HuH-7.5 (cell line): ENCODE data around the gene POLR3GL.
A peak's percentile ranks its signal among the peaks of the same experiment; 100 is the strongest.

Source experiments
- DNase-seq: peaks from one replicate; pipeline ENCODE4 v3.0.0; 2011; ENCODE audit warnings: low spot score

The POLR3GL gene

DNA sequence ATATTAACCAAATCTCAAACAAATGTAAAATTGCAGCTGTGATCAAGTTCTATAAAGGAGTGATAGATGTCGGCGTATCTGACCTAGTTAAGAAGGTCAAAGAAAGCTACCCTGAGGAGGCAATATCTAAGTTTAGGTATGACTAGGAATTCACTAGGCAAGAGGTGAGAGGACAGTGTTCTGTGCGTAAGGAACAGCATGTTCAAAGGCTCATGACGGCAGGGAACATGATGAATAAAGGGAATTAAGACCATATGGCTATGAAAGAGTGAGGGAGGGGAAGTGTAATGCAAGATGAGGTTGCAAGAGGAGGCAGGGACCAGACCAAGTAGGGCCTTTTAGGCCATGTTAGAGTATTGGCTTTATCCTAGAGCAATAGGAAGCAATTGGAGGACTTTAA is 15.3 kb upstream of the POLR3GL start:
- DNase-seq, result no peak

- no peak for DNase-seq
Observed at GRCh38 chr1:145951526-145951925, 13.0 kb upstream of the POLR3GL start.

DNA sequence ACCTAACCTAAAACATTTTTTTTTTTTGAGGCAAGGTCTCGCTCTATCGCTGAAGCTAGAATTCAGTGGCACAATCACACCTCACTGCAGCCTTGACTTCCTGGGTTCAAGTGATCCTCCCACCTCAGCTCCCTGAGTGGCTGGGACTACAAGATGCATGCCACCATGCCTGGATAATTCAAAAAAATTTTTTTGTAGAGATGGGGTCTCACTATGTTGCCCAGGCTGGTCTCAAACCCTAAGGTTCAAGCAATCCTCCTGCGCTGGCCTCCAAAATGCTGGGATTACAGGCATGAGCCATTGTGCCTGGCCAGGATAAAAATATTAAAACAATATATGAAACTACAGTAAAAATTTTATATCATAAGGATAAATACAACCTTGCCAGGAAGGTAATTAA is 11.6 kb upstream of the POLR3GL start:
- no peak for DNase-seq

DNA sequence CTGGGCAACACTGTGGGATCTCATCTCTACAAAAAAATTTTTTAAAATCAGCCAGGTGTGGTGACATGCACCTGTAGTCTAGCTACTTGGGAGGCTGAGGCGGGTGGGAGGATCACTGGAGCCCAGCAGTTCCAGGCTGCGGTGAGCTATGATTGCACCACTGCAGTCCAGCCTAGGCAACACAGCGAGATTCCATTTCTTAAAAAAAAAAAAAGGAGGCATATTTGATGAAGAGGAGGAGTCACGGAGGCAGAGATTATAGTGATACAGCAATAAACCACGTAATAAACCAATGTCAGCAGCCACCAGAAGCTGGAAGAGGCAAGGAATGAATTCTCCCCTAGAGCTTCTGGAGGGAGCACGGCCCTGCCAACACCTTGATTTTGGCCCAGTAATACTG is 10.6 kb upstream of the POLR3GL start:
- DNase-seq, result no peak

DNA sequence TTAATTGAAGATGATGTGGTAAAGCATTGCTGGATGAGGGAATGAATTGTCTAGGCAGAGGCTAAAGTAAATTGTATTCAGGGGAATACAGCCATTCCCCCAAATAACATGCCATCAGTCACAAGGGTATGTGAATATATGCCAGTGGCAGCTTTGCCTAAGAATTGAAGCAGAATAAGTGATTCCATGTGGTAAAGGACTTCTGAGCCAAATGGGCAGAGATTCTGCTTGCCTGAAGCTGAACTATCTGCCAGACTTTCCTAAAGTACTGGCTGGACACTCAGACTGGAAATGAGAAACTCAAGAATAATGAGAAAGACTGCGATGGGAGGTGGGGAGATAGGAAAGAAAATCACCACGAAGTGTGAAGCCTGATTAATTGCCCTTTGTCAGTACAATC is 9.1 kb upstream of the POLR3GL start:
- no peak for DNase-seq

DNA sequence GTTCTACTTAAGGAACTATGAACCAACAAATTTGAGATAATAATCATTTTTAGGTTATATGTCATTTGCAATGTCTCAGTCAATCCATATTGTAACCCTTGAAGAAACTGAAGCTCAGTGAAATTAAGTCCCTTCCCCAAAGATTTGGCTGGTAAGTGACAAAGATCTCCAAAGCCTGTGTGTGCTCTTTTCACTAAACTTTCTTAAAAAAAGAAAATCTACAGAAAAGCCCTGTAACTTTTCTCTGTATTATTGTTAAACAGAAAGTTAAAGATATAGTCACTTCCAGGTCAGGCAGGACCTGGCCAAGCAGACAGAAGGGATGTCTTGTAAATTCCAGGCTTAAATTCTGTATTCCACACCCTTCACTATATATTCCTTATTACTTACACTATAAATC is 8.1 kb upstream of the POLR3GL start:
- no peak for DNase-seq

DNA sequence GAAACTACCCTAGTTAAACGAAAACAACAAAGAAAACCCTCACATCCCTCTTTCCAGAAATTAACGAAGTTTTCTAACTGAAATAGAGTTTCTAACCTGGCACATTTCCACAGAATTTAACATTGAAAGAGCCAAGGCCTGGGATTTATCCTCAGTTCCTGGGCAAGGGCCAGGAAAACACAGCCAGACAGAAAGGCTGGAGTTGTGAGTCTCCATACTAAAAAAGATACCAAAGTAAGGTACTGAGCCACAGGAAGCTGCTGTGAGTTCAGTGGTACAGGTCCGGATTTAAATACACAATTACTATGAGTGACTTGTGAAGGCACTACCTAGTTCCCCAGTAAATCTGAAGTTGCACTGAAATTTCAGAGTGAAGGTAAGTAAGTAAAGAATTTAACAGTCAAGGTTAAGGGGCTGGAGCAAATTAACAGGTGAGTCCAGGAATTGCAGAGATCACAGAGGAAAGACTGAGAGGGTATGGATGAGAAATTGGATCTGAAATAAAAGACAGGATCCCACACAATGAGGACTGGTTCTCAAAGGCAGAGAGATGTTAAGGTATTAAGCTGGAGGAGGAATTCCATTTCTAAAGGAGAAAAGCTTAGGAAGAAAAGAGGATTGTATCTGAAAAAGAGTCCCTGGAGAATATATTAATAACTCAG is 7.6 kb upstream of the POLR3GL start:
- DNase-seq, result no peak

- DNase-seq, result peak; percentile 98
Observed at GRCh38 chr1:145957443-145958319, 6.8 kb upstream of the POLR3GL start, which contains the start of gene LIX1L. TSS of gene LIX1L (minus strand) at chr1:145958017. CDS start at chr1:145957927, 90 bp downstream.

GRCh38 chr1:145958734-145959133 is 5.8 kb upstream of the POLR3GL start:
- DNase-seq, result no peak

DNA sequence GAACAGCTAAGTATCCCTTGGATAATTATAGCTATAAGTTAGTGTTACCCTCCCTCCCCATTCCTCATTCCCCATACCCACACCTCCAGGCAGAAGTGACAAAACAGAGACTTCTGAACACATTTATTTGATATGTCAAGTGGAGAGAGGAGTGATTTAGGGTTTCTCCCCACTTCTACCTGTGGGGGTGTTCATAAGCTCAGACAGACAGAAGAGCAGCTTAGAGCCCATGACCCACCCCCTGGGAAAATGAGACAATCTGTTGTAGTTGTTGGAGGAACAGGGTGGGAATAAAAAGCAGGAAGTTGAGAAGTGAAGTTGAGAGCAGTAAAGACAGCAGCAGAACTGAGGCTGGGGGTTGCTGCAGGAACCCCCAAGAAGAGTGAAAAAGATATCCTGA is 5.2 kb upstream of the POLR3GL start:
- no peak for DNase-seq

GRCh38 chr1:145959957-145960467 is 4.5 kb upstream of the POLR3GL start:
- DNase-seq, result no peak

DNA sequence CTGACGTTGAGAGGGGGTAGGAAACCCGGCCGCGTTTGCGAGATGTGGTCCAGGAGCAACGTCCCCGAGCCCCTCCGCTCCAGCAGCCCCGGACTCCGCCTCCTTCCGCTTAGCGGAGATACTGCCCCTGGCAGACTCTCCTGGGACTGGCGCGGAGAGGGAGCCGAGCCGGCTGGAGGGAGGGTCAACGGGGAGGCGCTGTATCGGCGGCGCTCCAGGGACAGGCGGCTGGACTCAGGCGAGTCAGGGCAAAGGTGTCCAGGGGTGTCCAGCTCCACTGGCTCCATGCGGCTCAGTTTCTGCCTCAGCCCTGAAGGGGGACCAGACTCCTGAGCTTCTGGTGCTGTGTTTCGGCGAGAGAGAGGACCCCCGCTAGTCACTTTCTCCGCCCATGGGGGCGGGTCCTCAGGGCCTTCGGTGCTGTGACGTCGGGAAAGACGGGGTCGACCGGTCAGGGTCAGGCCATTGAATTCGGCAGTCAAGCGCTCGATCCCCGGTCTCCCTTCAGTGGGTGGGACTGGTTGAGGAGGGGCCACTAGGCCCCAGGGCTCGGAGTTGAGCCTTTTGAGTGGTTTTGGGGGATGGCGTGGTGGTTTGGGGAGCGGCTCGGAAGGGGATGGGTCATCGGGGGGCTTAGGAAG is 3.9 kb upstream of the POLR3GL start:
- peak; percentile 89 for DNase-seq

GRCh38 chr1:145961109-145961424 is 3.4 kb upstream of the POLR3GL start:
- no peak for DNase-seq

DNA sequence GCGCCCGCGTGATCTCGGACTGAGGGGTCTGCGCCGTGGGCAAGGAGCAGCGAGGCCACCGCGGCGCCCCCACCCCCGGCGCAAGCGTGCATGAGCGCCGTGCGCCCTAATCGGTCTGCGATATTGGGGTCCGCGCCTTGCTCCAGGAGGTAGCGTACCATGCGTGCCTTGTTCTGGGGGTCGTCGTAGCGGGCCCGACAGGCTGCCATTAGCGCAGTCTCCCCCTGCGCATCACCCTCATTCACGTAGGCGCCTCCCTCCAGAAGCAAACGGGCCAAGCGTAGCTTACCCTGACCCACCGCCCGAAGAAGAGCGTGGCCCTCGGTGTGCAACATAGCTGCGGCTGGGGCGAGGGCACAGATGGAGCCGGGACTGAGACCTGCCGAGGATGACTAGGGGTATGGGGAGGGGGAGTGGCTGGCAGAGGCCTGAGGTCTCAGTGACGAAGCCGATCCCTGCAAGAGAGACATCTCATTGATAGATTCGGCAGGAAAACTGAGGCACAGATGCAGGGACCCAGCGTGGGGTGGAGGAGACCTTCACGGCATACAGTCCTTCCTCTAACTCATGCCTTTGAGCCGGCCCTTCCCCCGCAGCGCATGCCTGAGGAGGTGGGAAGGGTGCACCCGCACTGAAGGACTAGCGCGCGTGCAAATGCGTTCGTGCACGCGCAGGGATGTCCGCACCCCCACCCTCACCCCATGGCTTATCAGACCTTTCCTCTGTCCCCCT is 2.9 kb upstream of the POLR3GL start:
- peak; percentile 51 for DNase-seq

DNA sequence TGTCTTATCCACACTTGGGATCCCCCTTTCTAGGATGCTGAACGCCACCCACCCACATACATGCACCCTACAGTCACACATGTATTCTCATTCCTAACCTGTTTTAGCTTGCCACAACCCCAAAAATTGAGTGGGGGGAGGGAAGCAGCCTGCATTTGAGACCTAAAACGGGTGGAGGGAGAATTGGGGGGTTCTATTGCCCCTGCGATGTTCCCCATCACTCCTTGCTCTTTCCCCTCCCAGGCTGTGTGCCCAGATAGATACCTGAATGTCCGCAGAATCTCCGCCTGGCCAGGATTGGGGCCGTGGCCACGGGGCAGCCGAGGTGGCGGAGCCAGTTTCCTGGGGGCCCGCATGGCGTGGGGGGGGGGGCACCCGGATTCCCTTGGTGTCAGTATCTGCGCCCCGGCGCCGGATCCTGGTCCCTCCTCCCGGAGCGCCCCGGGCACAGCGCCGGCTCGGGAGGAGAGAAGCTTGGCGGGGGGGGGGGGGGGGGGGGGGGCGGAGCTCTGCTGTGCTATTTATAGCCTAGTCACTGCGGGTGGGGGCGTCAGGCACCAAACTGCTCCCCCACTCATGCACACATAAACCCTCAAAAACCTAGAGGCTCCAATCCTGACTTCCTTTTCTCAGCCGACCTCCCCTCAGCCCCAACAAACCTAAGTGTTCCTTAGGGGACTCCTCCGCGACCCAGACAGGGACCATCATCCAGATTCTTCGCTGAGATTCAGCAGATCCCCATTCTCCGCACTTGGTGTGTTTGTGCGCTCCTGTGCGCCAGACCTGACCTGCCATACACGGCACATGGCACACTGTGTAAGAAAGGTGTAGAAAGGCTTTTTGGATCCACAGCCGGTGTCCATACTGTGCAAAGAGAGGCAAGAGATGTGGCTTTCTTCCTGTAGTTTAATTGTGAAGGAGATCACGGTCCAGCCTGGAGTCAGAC is 2.1 kb upstream of the POLR3GL start:
- DNase-seq, result no peak

GRCh38 chr1:145963265-145964019 is 1.0 kb upstream of the POLR3GL start:
- no peak for DNase-seq

DNA sequence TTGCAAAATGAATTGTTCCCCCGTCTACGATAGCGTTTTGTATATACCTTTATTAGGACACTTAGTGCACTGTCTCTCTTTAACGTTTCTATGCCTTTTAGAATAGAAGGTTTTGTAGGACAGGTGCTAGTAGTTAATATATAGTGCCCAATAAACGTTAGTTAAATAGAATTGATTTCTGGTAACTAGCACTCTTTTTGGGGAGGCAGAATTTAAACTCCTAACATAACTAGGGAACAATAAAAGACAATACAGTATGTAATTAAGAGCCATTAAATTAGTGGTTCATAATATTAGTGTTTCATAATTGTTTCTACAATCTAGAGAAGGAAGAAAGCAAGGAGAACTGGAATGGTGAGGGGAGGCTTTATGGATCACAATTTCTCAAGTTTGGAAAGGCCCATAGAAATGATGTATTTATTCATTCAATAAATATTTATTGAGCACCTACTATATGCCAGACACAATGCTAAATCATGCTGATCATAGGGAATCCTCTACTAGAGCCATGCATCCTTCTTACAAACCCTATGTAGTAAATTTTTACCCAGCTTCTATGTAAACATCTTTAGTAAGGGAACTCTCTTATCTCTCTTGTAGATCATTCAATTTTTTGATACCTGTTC is 742 bp downstream of the POLR3GL start:
- DNase-seq, result no peak

- no peak for DNase-seq
Observed at GRCh38 chr1:145967288-145967687, 2.8 kb downstream of the POLR3GL start.

DNA sequence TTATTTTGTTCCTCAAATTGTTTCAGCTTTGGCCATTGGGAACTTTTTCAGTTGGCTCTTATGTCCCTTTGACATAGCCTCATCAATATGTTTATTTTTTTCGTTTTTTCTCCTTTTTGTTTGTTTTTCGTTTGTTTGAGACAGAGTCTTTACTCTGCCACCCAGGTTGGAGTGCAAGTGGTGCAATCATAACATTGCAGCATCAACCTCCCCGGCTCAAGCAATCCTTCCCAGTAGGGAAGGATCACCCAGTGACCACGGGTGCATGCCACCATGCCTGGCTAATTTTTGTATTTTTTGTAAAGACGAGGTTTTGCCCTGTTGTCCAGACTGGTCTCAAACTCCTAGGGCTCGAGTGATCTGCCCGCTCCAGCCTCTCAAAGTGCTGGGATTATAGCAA is 8.1 kb downstream of the POLR3GL start:
- DNase-seq, result peak; percentile 40

GRCh38 chr1:145974721-145975120 is 10.2 kb downstream of the POLR3GL start:
- no peak for DNase-seq
